PC-9 (cell line): ENCODE data around the gene ARHGEF7.

ENCODE experiments used
- EZH2 ChIP-seq: fragments of 200-600 bp; sonication (generic); IDR thresholded peaks from 2 replicates; pipeline ENCODE4 v1.8.0; 2017; ENCODE audit warnings: antibody characterized with exemption, low read depth
- TF ChIP-seq, protein P1 (sequence below): fragments of 200-600 bp; sonication (generic); conservative IDR thresholded peaks from 2 replicates; pipeline ENCODE4 v1.6.1; 2017; ENCODE audit warnings: mixed run types, antibody characterized with exemption, mild to moderate bottlenecking, moderate library complexity

DNA sequence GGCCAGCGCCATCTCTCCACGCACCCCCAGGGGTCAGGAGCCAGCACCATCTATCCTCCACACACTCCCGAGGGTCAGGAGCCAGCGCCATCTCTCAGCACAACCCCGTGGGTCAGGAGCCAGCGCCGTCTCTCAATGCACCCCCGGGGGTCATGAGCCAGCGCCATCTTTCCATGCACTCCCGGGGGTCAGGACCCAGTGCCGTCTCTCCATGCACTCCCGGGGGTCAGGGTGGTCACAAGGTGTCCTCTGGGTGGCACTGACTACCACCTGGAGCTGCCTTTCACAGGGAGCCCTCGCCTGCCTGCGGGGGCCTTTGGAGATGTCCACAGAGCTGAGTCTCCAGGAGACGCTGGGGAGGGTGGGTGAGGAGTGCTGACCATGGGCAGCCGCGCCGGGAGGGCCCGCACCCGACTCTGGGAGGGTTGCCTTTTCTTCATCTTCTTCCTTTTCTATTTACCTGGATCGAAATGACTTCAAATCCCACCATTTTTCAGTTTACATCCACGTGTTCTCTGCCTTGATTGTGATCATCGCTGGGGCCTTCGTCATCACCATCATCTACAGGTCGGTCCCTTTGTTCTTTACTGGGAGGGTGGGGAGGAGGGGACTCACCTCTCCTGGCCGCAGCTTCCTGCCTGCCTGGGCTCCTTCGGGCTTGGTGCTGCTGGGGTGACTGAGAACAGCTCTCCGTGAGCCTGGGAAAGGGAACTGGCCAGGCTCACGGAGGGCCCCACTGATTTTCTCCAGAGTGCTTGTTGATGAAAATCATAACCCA, 224.4 kb downstream of the ARHGEF7 start:
- TF ChIP-seq, protein P1, sequence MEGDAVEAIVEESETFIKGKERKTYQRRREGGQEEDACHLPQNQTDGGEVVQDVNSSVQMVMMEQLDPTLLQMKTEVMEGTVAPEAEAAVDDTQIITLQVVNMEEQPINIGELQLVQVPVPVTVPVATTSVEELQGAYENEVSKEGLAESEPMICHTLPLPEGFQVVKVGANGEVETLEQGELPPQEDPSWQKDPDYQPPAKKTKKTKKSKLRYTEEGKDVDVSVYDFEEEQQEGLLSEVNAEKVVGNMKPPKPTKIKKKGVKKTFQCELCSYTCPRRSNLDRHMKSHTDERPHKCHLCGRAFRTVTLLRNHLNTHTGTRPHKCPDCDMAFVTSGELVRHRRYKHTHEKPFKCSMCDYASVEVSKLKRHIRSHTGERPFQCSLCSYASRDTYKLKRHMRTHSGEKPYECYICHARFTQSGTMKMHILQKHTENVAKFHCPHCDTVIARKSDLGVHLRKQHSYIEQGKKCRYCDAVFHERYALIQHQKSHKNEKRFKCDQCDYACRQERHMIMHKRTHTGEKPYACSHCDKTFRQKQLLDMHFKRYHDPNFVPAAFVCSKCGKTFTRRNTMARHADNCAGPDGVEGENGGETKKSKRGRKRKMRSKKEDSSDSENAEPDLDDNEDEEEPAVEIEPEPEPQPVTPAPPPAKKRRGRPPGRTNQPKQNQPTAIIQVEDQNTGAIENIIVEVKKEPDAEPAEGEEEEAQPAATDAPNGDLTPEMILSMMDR = no peak
- peak; percentile 95; the same call in 1 of the 2 replicates for TF ChIP-seq EZH2
